HCT116 (cell line): ENCODE measurements around the gene ADAM23. TPM values are rescaled to one million over a fixed set of nuclear protein-coding genes. Genes with fewer than 3 reads are reported as not detected.

Source experiments
- ATAC-seq: fragments of 200-7000 bp; cut with Tn5 transposase; 2 replicates; pipeline ENCODE4 v1.9.1; 2020; ENCODE audit warnings: mild to moderate bottlenecking, moderate library complexity
- BruUV-seq: library from RNA; stranded (reverse); fragments of 400-500 nt; replicated peaks from 2 replicates; lab custom pipeline; 2021; lab: Mats Ljungman, UMichigan
- CTCF ChIA-PET: fragments of 300-600 bp; sonication (Branson Sonifier 250); formaldehyde crosslinking; loops from one replicate; lab custom pipeline; 2021; ENCODE audit warnings: antibody characterized with exemption; lab: Charles Lee
- POLR2A ChIA-PET: fragments of 300-600, 350-600 bp; sonication (Branson Sonifier 250); formaldehyde crosslinking; loops from one replicate; lab custom pipeline; 2021; ENCODE audit warnings: antibody characterized with exemption; lab: Charles Lee
- RAD21 ChIA-PET, 2 experiments: fragments of 300-600 bp; sonication (Branson Sonifier 250); formaldehyde crosslinking; loops; one replicate each; lab custom pipeline; 2023; ENCODE audit warnings: low total read pairs in 2 of 2; ENCODE audit not compliant: uncharacterized antibody in 2 of 2, unreplicated experiment in 2 of 2, low non-redundant PET in 1 of 2; lab: Charles Lee
- DNase-seq: peaks from one replicate; pipeline ENCODE4 v3.0.0-alpha.2; 2010; ENCODE audit warnings: low read depth, low spot score
- H2AFZ ChIP-seq: fragments of 200-600 bp; shearing (Covaris generic), sonication (generic); 2 replicates; pipeline ENCODE4 v1.6.1; 2017; ENCODE audit warnings: low read depth, mixed run types, mixed read lengths, antibody characterized with exemption, low read length; ENCODE audit not compliant: poor library complexity, severe bottlenecking
- H3K27ac ChIP-seq: 2 replicates; pipeline ENCODE4 v1.5.1; 2012; ENCODE audit warnings: low read depth, low read length
- H3K27me3 ChIP-seq: fragments of 200-600 bp; sonication (generic); 2 replicates; pipeline ENCODE4 v1.6.1; 2016; ENCODE audit warnings: mixed run types, low read length, mixed read lengths; ENCODE audit not compliant: insufficient read depth
- H3K36me3 ChIP-seq, 2 experiments: fragments of 200-500 bp in 1 of 2; fragments of 200-600 bp in 1 of 2; sonication (Bioruptor generic) in 1 of 2; sonication (generic) in 1 of 2; 2 replicates each; pipeline versions ENCODE4 v1.5.1 to v1.6.1; 2014 to 2016; ENCODE audit warnings: low read length in 2 of 2, inconsistent platforms in 1 of 2, mixed read lengths in 1 of 2, mixed run types in 1 of 2; ENCODE audit not compliant: insufficient read depth in 2 of 2, control insufficient read depth in 1 of 2
- H3K4me1 ChIP-seq, 2 experiments: fragments of 200-600 bp in 1 of 2; sonication (generic) in 1 of 2; 2 replicates each; pipeline versions ENCODE4 v1.5.1 to v1.6.1; 2012 to 2017; ENCODE audit warnings: low read length in 2 of 2, inconsistent platforms in 1 of 2, mild to moderate bottlenecking in 1 of 2, mixed read lengths in 1 of 2, mixed run types in 1 of 2, moderate library complexity in 1 of 2; ENCODE audit not compliant: insufficient read depth in 2 of 2, control insufficient read depth in 1 of 2
- H3K4me2 ChIP-seq: fragments of 200-600 bp; sonication (generic); 2 replicates; pipeline ENCODE4 v1.6.1; 2017; ENCODE audit warnings: mixed run types, low read length, mixed read lengths
- H3K4me3 ChIP-seq, 2 experiments: fragments of 200-600 bp in 1 of 2; sonication (generic) in 1 of 2; replicated peaks in 1 of 2; 2 replicates each; pipeline ENCODE4 v1.5.1; 2011 to 2016; ENCODE audit warnings: low read length in 2 of 2, control low read depth in 1 of 2, low read depth in 1 of 2, mild to moderate bottlenecking in 1 of 2, mixed read lengths in 1 of 2, mixed run types in 1 of 2
- H3K79me2 ChIP-seq: fragments of 200-600 bp; sonication (generic); 2 replicates; pipeline ENCODE4 v1.6.1; 2017; ENCODE audit warnings: mild to moderate bottlenecking, mixed run types, low read length, moderate library complexity, mixed read lengths; ENCODE audit not compliant: insufficient read depth
- H3K9ac ChIP-seq: fragments of 200-600 bp; sonication (generic); 2 replicates; pipeline ENCODE4 v1.6.1; 2016; ENCODE audit warnings: low read length, mixed read lengths
- H3K9me2 ChIP-seq: fragments of 200-600 bp; sonication (generic), shearing (Covaris generic); 2 replicates; pipeline ENCODE4 v1.6.1; 2017; ENCODE audit warnings: mixed run types, mild to moderate bottlenecking, moderate library complexity; ENCODE audit not compliant: insufficient read depth
- H3K9me3 ChIP-seq, 2 experiments: fragments of 200-500 bp in 1 of 2; fragments of 200-600 bp in 1 of 2; sonication (Bioruptor generic) in 1 of 2; sonication (generic) in 1 of 2; 2 replicates each; pipeline ENCODE4 v1.6.1; 2014 to 2017; ENCODE audit warnings: low read length in 2 of 2, mixed read lengths in 2 of 2, inconsistent platforms in 1 of 2, low read depth in 1 of 2, mild to moderate bottlenecking in 1 of 2, mixed run types in 1 of 2, moderate library complexity in 1 of 2; ENCODE audit not compliant: control insufficient read depth in 1 of 2, insufficient read depth in 1 of 2
- H4K20me1 ChIP-seq: fragments of 200-600 bp; sonication (generic), shearing (Covaris generic); 2 replicates; pipeline ENCODE4 v1.6.1; 2017; ENCODE audit warnings: mixed run types, mild to moderate bottlenecking, moderate library complexity; ENCODE audit not compliant: insufficient read depth
- CEBPB ChIP-seq: IDR thresholded peaks from 2 replicates; pipeline ENCODE4 v1.6.1; 2012; ENCODE audit warnings: low read depth
- CTCF ChIP-seq, 3 experiments: fragments of 200-600 bp in 1 of 3; sonication (generic) in 1 of 3; IDR thresholded peaks in 2 of 3; conservative IDR thresholded peaks in 1 of 3; 2 replicates each; pipeline ENCODE4 v1.5.1; 2012 to 2017; ENCODE audit warnings: low read depth in 2 of 3, low read length in 2 of 3, antibody characterized with exemption in 1 of 3, borderline replicate concordance in 1 of 3, control low read depth in 1 of 3, mild to moderate bottlenecking in 1 of 3, mixed read lengths in 1 of 3, mixed run types in 1 of 3, moderate library complexity in 1 of 3; ENCODE audit not compliant: insufficient read depth in 1 of 3
- ELF1 ChIP-seq: IDR thresholded peaks from 2 replicates; pipeline ENCODE4 v1.6.1; 2012; ENCODE audit warnings: low read depth, borderline replicate concordance
- EZH2 ChIP-seq: fragments of 200-600 bp; sonication (generic); IDR thresholded peaks from 2 replicates; pipeline ENCODE4 v1.6.1; 2017; ENCODE audit warnings: antibody characterized with exemption, mixed run types
- JUND ChIP-seq: IDR thresholded peaks from 2 replicates; pipeline ENCODE4 v1.6.1; 2012
- POLR2AphosphoS5 ChIP-seq: IDR thresholded peaks from 2 replicates; pipeline ENCODE4 v1.6.1; 2011; ENCODE audit warnings: mild to moderate bottlenecking, low read depth, low read length, moderate library complexity
- RAD21 ChIP-seq: IDR thresholded peaks from 2 replicates; pipeline ENCODE4 v1.6.1; 2012; ENCODE audit warnings: low read depth, mild to moderate bottlenecking
- REST ChIP-seq: IDR thresholded peaks from 2 replicates; pipeline ENCODE4 v1.6.1; 2012; ENCODE audit warnings: low read depth
- SIN3A ChIP-seq: IDR thresholded peaks from 2 replicates; pipeline ENCODE4 v1.6.1; 2012; ENCODE audit warnings: low read depth
- SP1 ChIP-seq: IDR thresholded peaks from 2 replicates; pipeline ENCODE4 v1.6.1; 2012; ENCODE audit warnings: low read depth
- SRF ChIP-seq: IDR thresholded peaks from 2 replicates; pipeline ENCODE4 v1.6.1; 2012; ENCODE audit warnings: low read depth
- TCF7L2 ChIP-seq: IDR thresholded peaks from 2 replicates; pipeline ENCODE4 v1.7.0; 2011; ENCODE audit warnings: borderline replicate concordance, inconsistent platforms; ENCODE audit not compliant: insufficient read depth, insufficient read length; ENCODE audit errors: extremely low read depth
- ZFX ChIP-seq: fragments of 450-650 bp; IDR thresholded peaks from 2 replicates; pipeline ENCODE4 v1.6.1; 2017
- ZNF274 ChIP-seq: fragments of 200-500 bp; sonication (Bioruptor generic); IDR thresholded peaks from 2 replicates; pipeline ENCODE4 v1.6.1; 2014; ENCODE audit warnings: mild to moderate bottlenecking, low read depth, low read length, inconsistent platforms
- intact Hi-C: fragments of 100-400 bp; cut with micrococcal nuclease; formaldehyde crosslinking; loops from 2 replicates; pipeline ENCODE4 v1.10.0; 2022
- total RNA-seq: library from RNA; stranded (reverse); gene quantifications from one replicate; pipeline ENCODE4 v1.2.1, GENCODE V29; 2021; ENCODE audit not compliant: unreplicated experiment
- TF ChIP-seq, protein P1 (sequence below): IDR thresholded peaks from 2 replicates; pipeline ENCODE4 v1.6.1; 2012

The ADAM23 gene
- total RNA-seq, 1 experiment from 2014 or later, result 0.10 TPM

GRCh38 chr2:206543073-206543472, 99.7 kb downstream of the ADAM23 start (continued):
- TF ChIP-seq CTCF (IDR thresholded peaks at IDR 0.05 in 2 of 3, conservative IDR thresholded peaks at IDR 0.05 in 1 of 3; ENCODE audit: borderline replicate concordance in 1 of 3, insufficient read depth in 1 of 3, low read depth in 2 of 3, low read length in 2 of 3), result no peak
- TF ChIP-seq ZNF274, result no peak
- TF ChIP-seq POLR2AphosphoS5, result no peak
- no peak for TF ChIP-seq EZH2
- TF ChIP-seq REST, result no peak
- TF ChIP-seq SRF, result no peak
- TF ChIP-seq, protein P1, sequence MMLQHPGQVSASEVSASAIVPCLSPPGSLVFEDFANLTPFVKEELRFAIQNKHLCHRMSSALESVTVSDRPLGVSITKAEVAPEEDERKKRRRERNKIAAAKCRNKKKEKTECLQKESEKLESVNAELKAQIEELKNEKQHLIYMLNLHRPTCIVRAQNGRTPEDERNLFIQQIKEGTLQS, result no peak
- no peak for TF ChIP-seq SIN3A

DNA sequence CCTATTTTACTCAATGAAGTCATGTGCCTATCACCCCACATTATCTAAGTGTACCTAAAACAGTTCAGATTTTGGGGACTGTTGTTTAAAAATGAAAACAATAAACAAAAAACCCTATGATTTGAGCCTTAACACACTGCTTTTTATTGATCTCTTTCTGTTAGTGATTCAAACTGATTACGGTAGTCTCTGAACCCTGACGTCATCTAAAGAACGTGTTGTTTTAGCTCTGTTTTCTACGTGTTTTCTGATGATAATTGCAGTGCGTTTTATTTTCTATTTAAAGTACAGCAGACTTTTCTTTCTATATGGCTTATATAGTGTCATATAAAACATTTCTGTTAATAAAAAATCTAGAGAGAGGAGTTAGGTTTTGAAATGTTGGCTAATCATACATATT, 105.1 kb downstream of the ADAM23 start:
- Histone ChIP-seq H3K27me3 (no peaks in the 10 kb centered on the region), H3K4me1 (no peaks in the 10 kb centered on the region), H3K9ac (no peak overlapping the region), H3K9me3 (no peaks in the 10 kb centered on the region), H3K79me2 (no peaks in the 10 kb centered on the region), H3K27ac (no peak overlapping the region), H2AFZ (no peak overlapping the region), H3K4me2 (no peak overlapping the region), H3K9me2 (no peaks in the 10 kb centered on the region), H3K36me3 (no peaks in the 10 kb centered on the region), H4K20me1 (no peaks in the 10 kb centered on the region), H3K4me3 (no peak overlapping the region)
- RAD21 ChIA-PET, result no interaction called here
- DNase-seq (no peak), ATAC-seq (no peak)
- intact Hi-C loops, result no loop called here
- no TSS peak for BruUV-seq
- POLR2A ChIA-PET, result no interaction called here
- CTCF ChIA-PET, result interaction anchor here (1.0 kb wide), 1 partner anchor 10 kb away, joined by 3 read pairs; no protein-coding TSS in a partner anchor
- no peak for TF ChIP-seq SIN3A
- TF ChIP-seq, protein P1, result no peak
- TF ChIP-seq SP1, result no peak
- TF ChIP-seq ELF1, result no peak
- no peak for TF ChIP-seq CTCF (IDR thresholded peaks at IDR 0.05 in 2 of 3, conservative IDR thresholded peaks at IDR 0.05 in 1 of 3; ENCODE audit: borderline replicate concordance in 1 of 3, insufficient read depth in 1 of 3, low read depth in 2 of 3, low read length in 2 of 3)
- no peak for TF ChIP-seq ZFX
- TF ChIP-seq CEBPB, result no peak
- TF ChIP-seq SRF, result no peak
- TF ChIP-seq TCF7L2, result no peak
- no peak for TF ChIP-seq JUND
- no peak for TF ChIP-seq EZH2
- TF ChIP-seq POLR2AphosphoS5, result no peak
- TF ChIP-seq RAD21, result no peak
